Astrocyte (in vitro differentiated cells and primary cell): ENCODE data around the gene HYAL2. TPM values are rescaled to one million over a fixed set of nuclear protein-coding genes. Genes with fewer than 3 reads are reported as not detected.

Experiments used
- DNase-seq: peaks from one replicate; pipeline ENCODE4 v3.0.0-alpha.2; 2010; ENCODE audit warnings: low read depth
- FAIRE-seq: peaks from 2 replicates; lab custom pipeline; 2011; peaks lifted over from hg19 to GRCh38; lab: Jason Lieb, UNC
- H2AFZ ChIP-seq: 2 replicates; pipeline ENCODE4 v1.6.0; 2012; ENCODE audit warnings: low read depth, low read length, inconsistent platforms
- H3K27ac ChIP-seq: 2 replicates; pipeline ENCODE4 v1.5.1; 2011; ENCODE audit warnings: low read depth, low read length, inconsistent platforms
- H3K27me3 ChIP-seq: 2 replicates; pipeline ENCODE4 v1.6.0; 2011; ENCODE audit warnings: low read length, inconsistent platforms; ENCODE audit not compliant: insufficient read depth
- H3K36me3 ChIP-seq: 2 replicates; pipeline ENCODE4 v1.5.1; 2011; ENCODE audit warnings: low read length, inconsistent platforms; ENCODE audit not compliant: insufficient read depth
- H3K4me1 ChIP-seq: 2 replicates; pipeline ENCODE4 v1.5.1; 2011; ENCODE audit warnings: low read length, inconsistent platforms; ENCODE audit not compliant: insufficient read depth
- H3K4me2 ChIP-seq: 2 replicates; pipeline ENCODE4 v1.6.0; 2012; ENCODE audit warnings: low read length, inconsistent platforms
- H3K4me3 ChIP-seq: 2 replicates; pipeline ENCODE4 v1.5.1; 2011; ENCODE audit warnings: low read depth, mild to moderate bottlenecking, low read length, inconsistent platforms; ENCODE audit not compliant: insufficient read depth
- H3K79me2 ChIP-seq: 2 replicates; pipeline ENCODE4 v1.6.0; 2012; ENCODE audit warnings: mild to moderate bottlenecking, low read length, inconsistent platforms; ENCODE audit not compliant: insufficient read depth
- H3K9ac ChIP-seq: 2 replicates; pipeline ENCODE4 v1.6.0; 2012; ENCODE audit warnings: mild to moderate bottlenecking, low read length, inconsistent platforms
- H3K9me3 ChIP-seq: 2 replicates; pipeline ENCODE4 v1.5.1; 2012; ENCODE audit warnings: low read depth, mild to moderate bottlenecking, low read length, inconsistent platforms; ENCODE audit not compliant: insufficient read depth
- H4K20me1 ChIP-seq: 2 replicates; pipeline ENCODE4 v1.6.0; 2012; ENCODE audit warnings: low read length, inconsistent platforms; ENCODE audit not compliant: insufficient read depth
- H3K27ac Mint-ChIP-seq: one replicate; pipeline ENCODE4 v1.8.0; 2021; ENCODE audit warnings: mild to moderate bottlenecking, mixed read lengths; ENCODE audit not compliant: unreplicated experiment
- H3K27me3 Mint-ChIP-seq: one replicate; pipeline ENCODE4 v1.8.0; 2021; ENCODE audit warnings: low read depth, mixed read lengths; ENCODE audit not compliant: unreplicated experiment
- H3K36me3 Mint-ChIP-seq: one replicate; pipeline ENCODE4 v1.8.0; 2021; ENCODE audit warnings: low read depth, mixed read lengths; ENCODE audit not compliant: unreplicated experiment
- H3K4me1 Mint-ChIP-seq: one replicate; pipeline ENCODE4 v1.8.0; 2021; ENCODE audit warnings: low read depth, mixed read lengths; ENCODE audit not compliant: unreplicated experiment
- H3K4me3 Mint-ChIP-seq: one replicate; pipeline ENCODE4 v1.8.0; 2021; ENCODE audit warnings: mild to moderate bottlenecking, moderate library complexity, mixed read lengths; ENCODE audit not compliant: unreplicated experiment
- H3K9me3 Mint-ChIP-seq: one replicate; pipeline ENCODE4 v1.8.0; 2021; ENCODE audit warnings: mild to moderate bottlenecking, mixed read lengths; ENCODE audit not compliant: unreplicated experiment
- EZH2 ChIP-seq: IDR thresholded peaks from 2 replicates; pipeline ENCODE4 v1.6.1; 2012; ENCODE audit warnings: mild to moderate bottlenecking, low read length, inconsistent platforms; ENCODE audit not compliant: insufficient read depth
- total RNA-seq: library from RNA; stranded (reverse); gene quantifications from 2 replicates; pipeline ENCODE4 v1.2.1, GENCODE V29; 2021
- TF ChIP-seq, protein P1 (sequence below): IDR thresholded peaks from 2 replicates; pipeline ENCODE4 v1.5.1; 2011; ENCODE audit warnings: low read depth, mild to moderate bottlenecking, inconsistent platforms, low read length, moderate library complexity; ENCODE audit not compliant: insufficient read depth

Gene HYAL2
- total RNA-seq, 1 donor from 2014 or later = 42.9 TPM

DNA sequence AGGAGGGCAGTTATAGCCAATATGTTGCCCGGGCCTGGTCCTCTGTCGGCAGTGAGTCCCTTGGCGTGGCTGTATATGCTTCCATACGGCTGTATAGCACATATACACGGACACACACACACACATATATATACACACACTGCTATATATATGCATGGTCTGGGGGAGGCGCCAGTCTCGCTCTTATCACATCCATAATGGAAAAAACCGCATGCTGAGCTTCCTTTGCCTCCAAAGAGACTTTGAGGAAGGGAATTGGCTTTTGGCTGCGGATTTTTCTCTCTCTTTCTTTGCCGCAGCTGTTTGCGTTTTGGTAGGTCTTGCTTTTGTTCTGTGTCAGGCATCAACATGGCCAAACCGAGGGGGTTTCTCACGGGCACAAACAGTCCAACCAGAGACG lies 48.0 kb upstream of the HYAL2 start:
- Mint-ChIP-seq H3K36me3 (no peaks in the 10 kb centered on the region), H3K27ac (no peak overlapping the region), H3K4me1 (peaks cover 8% of the 10 kb centered on the region), H3K4me3 (no peak overlapping the region), H3K9me3 (no peaks in the 10 kb centered on the region), H3K27me3 (peaks cover 26% of the 10 kb centered on the region)
- no peak overlapping the region for H3K9ac ChIP-seq
- H3K4me1 ChIP-seq = no peaks in the 10 kb centered on the region
- no peak for TF ChIP-seq EZH2
- TF ChIP-seq, protein P1, sequence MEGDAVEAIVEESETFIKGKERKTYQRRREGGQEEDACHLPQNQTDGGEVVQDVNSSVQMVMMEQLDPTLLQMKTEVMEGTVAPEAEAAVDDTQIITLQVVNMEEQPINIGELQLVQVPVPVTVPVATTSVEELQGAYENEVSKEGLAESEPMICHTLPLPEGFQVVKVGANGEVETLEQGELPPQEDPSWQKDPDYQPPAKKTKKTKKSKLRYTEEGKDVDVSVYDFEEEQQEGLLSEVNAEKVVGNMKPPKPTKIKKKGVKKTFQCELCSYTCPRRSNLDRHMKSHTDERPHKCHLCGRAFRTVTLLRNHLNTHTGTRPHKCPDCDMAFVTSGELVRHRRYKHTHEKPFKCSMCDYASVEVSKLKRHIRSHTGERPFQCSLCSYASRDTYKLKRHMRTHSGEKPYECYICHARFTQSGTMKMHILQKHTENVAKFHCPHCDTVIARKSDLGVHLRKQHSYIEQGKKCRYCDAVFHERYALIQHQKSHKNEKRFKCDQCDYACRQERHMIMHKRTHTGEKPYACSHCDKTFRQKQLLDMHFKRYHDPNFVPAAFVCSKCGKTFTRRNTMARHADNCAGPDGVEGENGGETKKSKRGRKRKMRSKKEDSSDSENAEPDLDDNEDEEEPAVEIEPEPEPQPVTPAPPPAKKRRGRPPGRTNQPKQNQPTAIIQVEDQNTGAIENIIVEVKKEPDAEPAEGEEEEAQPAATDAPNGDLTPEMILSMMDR = peak; percentile 22
- no peaks in the 10 kb centered on the region for H3K79me2 ChIP-seq
- no peaks in the 10 kb centered on the region for H3K9me3 ChIP-seq
- peaks cover 7% of the 10 kb centered on the region for H3K27me3 ChIP-seq
- H3K27ac ChIP-seq = no peak overlapping the region
- no peaks in the 10 kb centered on the region for H3K36me3 ChIP-seq
- no peak for FAIRE-seq
- no peak overlapping the region for H2AFZ ChIP-seq
- H3K4me3 ChIP-seq = no peak overlapping the region
- no peak overlapping the region for H3K4me2 ChIP-seq
- no peaks in the 10 kb centered on the region for H4K20me1 ChIP-seq
- DNase-seq = no peak

DNA sequence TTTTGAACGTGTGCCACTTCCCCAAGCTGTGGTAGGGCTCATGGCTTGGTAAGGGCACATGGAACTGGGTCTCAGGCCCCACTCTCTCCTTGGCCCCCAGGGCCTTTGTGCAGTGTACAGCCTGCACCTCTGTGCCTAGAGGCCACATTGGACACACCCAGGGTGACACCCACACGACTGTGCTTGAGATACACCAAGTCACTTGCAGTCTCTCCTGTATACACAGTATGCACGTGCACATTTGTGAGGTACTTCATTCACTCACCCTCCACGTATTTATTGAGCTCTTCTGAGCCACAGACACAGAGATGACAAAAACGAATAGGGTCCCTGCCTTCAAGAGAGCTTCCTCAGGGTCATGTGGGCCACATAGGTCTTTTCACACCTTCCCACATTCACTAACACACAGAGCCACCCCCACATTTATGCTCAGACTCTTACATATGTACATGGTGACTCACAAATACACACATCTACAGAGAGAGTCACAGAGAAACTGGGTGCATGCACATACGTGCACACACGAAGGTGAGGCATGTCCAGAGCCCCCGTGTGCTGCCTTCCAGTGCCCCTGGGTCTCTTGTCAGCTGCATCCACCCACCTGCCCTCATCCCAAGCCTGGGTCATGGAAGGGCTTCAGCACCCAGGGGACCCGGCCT lies 46.6 kb upstream of the HYAL2 start:
- no peak overlapping the region for H3K4me3 Mint-ChIP-seq
- Histone ChIP-seq H4K20me1 (no peaks in the 10 kb centered on the region), H3K27ac (no peak overlapping the region), H3K79me2 (no peaks in the 10 kb centered on the region), H3K9ac (no peak overlapping the region), H3K4me2 (no peak overlapping the region), H3K4me1 (peaks cover 3% of the 10 kb centered on the region), H3K27me3 (peaks cover 5% of the 10 kb centered on the region), H3K9me3 (no peaks in the 10 kb centered on the region), H2AFZ (no peak overlapping the region), H3K36me3 (no peaks in the 10 kb centered on the region), H3K4me3 (no peak overlapping the region)
- DNase-seq (no peak), FAIRE-seq (no peak)
- H3K36me3 Mint-ChIP-seq = no peaks in the 10 kb centered on the region
- peaks cover 8% of the 10 kb centered on the region for H3K4me1 Mint-ChIP-seq
- TF ChIP-seq, protein P1 = no peak
- no peak for TF ChIP-seq EZH2
- no peak overlapping the region for H3K27ac Mint-ChIP-seq
- peaks cover 26% of the 10 kb centered on the region for H3K27me3 Mint-ChIP-seq
- H3K9me3 Mint-ChIP-seq = no peaks in the 10 kb centered on the region

DNA sequence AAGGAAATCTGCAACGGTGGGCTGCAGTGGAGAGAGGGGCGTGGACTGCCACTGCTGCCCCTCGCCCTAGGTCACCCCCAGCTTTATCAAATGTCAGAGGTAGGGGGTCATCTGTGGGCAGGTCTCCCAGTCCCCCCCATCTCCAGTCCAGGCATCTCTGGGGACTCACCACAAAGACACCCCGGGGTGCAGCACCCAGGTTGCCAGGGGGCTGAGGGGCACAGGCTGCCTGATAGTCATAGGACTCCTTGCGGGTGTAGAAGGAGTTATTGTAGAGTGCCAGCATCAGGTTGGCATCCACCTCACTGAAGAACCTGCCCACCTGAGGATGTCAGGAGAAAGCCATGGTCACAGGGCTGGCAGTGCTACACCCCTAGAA lies 43.3 kb upstream of the HYAL2 start:
- Mint-ChIP-seq H3K36me3 (no peaks in the 10 kb centered on the region), H3K27ac (no peak overlapping the region), H3K4me1 (no peaks in the 10 kb centered on the region), H3K9me3 (no peaks in the 10 kb centered on the region), H3K27me3 (peaks cover 28% of the 10 kb centered on the region), H3K4me3 (peak overlapping the region; percentile 27)
- H3K27ac ChIP-seq = no peak overlapping the region
- H3K4me2 ChIP-seq = peak overlapping the region; percentile 84
- DNase-seq = no peak
- no peak overlapping the region for H2AFZ ChIP-seq
- H4K20me1 ChIP-seq = no peaks in the 10 kb centered on the region
- no peaks in the 10 kb centered on the region for H3K79me2 ChIP-seq
- H3K9me3 ChIP-seq = no peaks in the 10 kb centered on the region
- H3K4me1 ChIP-seq = peaks cover 3% of the 10 kb centered on the region
- no peak overlapping the region for H3K9ac ChIP-seq
- H3K4me3 ChIP-seq = no peak overlapping the region
- TF ChIP-seq, protein P1 = no peak
- no peak for TF ChIP-seq EZH2
- H3K36me3 ChIP-seq = no peaks in the 10 kb centered on the region
- H3K27me3 ChIP-seq = peaks cover 3% of the 10 kb centered on the region
- FAIRE-seq = no peak
